Osteoblast (primary cell): ENCODE results near the gene GIPC1. TPM values are rescaled to one million over a fixed set of nuclear protein-coding genes. Genes with fewer than 3 reads are reported as not detected.

Source experiments
- DNase-seq: peaks from one replicate; pipeline ENCODE4 v3.0.0; 2011; ENCODE audit warnings: low spot score, mixed read lengths; ENCODE audit not compliant: insufficient read length; ENCODE audit errors: missing footprints
- H2AFZ ChIP-seq: 2 replicates; pipeline ENCODE4 v1.6.0; 2011; ENCODE audit warnings: mild to moderate bottlenecking, low read length
- H3K27ac ChIP-seq: 2 replicates; pipeline ENCODE4 v1.5.1; 2011; ENCODE audit warnings: mild to moderate bottlenecking, low read depth, low read length, moderate library complexity
- H3K27me3 ChIP-seq: 2 replicates; pipeline ENCODE4 v1.6.0; 2012; ENCODE audit warnings: mild to moderate bottlenecking, control low read depth, inconsistent platforms, low read length, moderate library complexity; ENCODE audit not compliant: insufficient read depth
- H3K36me3 ChIP-seq: 2 replicates; pipeline ENCODE4 v1.5.1; 2011; ENCODE audit warnings: mild to moderate bottlenecking, low read length, control low read depth, moderate library complexity; ENCODE audit not compliant: insufficient read depth
- H3K4me1 ChIP-seq: 2 replicates; pipeline ENCODE4 v1.5.1; 2011; ENCODE audit warnings: mild to moderate bottlenecking, low read length, control low read depth, moderate library complexity; ENCODE audit not compliant: insufficient read depth
- H3K4me2 ChIP-seq: 2 replicates; pipeline ENCODE4 v1.6.0; 2011; ENCODE audit warnings: mild to moderate bottlenecking, low read length; ENCODE audit not compliant: insufficient read depth
- H3K4me3 ChIP-seq: fragments of 200-600 bp; sonication (generic); 3 replicates; pipeline ENCODE4 v1.5.1; 2012; ENCODE audit warnings: mild to moderate bottlenecking, low read length, inconsistent platforms; ENCODE audit not compliant: insufficient read depth
- H3K79me2 ChIP-seq: 2 replicates; pipeline ENCODE4 v1.6.0; 2012; ENCODE audit warnings: mild to moderate bottlenecking, low read length, control low read depth, inconsistent platforms; ENCODE audit not compliant: insufficient read depth
- H3K9me3 ChIP-seq: 2 replicates; pipeline ENCODE4 v1.5.1; 2011; ENCODE audit warnings: low read depth, low read length, control low read depth
- H4K20me1 ChIP-seq: 2 replicates; pipeline ENCODE4 v1.6.0; 2012; ENCODE audit warnings: mild to moderate bottlenecking, low read length, control low read depth; ENCODE audit not compliant: insufficient read depth
- total RNA-seq: library from RNA; depleted of rRNA; stranded (reverse); fragments of >200 nt; gene quantifications from 2 replicates; pipeline ENCODE4 v1.2.3, GENCODE V29; 2012
- TF ChIP-seq, protein P1 (sequence below): IDR thresholded peaks from 2 replicates; pipeline ENCODE4 v1.5.1; 2011; ENCODE audit warnings: mild to moderate bottlenecking, low read depth, low read length, moderate library complexity; ENCODE audit errors: extremely low read depth

The GIPC1 gene
- total RNA-seq, 1 donor = 115 TPM

DNA sequence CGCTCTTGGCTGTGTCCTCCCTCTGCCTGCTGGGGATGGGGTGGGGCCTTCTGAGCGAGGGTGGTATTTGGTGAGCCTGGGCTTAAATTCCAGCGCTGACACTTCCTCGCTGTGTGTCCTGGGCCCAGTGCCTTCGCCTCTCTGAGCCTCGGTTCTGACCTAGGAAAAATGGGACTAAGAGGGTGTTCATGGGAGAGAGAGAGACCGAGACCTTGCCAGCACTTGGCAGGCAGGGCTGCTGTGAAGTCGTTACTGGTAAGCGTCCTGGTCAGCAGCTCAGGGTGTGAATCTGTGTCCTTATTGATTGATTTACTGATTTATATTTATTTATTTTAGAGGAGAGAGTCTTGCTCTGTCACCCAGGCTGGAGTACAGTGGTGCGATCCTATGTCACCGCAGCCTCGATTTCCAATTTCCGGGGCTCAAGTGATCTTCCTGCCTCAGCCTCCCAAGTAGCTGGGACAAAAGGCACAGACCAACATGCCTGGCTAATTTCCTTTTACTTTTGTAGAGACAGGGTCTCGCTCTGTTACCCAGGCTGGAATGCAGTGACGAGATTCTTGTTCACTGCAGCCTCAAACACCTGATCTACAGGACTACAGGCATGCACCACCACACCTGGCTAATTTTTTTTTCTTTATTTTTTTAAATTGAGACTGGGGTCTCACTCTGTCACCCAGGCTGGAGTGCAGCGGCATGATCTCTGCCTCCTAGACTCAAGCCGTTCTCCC lies 60.4 kb downstream of the GIPC1 start:
- H3K79me2 ChIP-seq = peaks cover 59% of the 10 kb centered on the region
- no peaks in the 10 kb centered on the region for H3K9me3 ChIP-seq
- H3K4me1 ChIP-seq = peaks cover 14% of the 10 kb centered on the region
- no peak overlapping the region for H3K27ac ChIP-seq
- DNase-seq = no peak
- H3K4me3 ChIP-seq = no peak overlapping the region
- no peaks in the 10 kb centered on the region for H3K36me3 ChIP-seq
- peak overlapping the region; percentile 77 for H3K4me2 ChIP-seq
- H4K20me1 ChIP-seq = peaks cover 18% of the 10 kb centered on the region
- H2AFZ ChIP-seq = no peak overlapping the region
- TF ChIP-seq, protein P1, sequence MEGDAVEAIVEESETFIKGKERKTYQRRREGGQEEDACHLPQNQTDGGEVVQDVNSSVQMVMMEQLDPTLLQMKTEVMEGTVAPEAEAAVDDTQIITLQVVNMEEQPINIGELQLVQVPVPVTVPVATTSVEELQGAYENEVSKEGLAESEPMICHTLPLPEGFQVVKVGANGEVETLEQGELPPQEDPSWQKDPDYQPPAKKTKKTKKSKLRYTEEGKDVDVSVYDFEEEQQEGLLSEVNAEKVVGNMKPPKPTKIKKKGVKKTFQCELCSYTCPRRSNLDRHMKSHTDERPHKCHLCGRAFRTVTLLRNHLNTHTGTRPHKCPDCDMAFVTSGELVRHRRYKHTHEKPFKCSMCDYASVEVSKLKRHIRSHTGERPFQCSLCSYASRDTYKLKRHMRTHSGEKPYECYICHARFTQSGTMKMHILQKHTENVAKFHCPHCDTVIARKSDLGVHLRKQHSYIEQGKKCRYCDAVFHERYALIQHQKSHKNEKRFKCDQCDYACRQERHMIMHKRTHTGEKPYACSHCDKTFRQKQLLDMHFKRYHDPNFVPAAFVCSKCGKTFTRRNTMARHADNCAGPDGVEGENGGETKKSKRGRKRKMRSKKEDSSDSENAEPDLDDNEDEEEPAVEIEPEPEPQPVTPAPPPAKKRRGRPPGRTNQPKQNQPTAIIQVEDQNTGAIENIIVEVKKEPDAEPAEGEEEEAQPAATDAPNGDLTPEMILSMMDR = no peak
- peaks cover 5% of the 10 kb centered on the region for H3K27me3 ChIP-seq

DNA sequence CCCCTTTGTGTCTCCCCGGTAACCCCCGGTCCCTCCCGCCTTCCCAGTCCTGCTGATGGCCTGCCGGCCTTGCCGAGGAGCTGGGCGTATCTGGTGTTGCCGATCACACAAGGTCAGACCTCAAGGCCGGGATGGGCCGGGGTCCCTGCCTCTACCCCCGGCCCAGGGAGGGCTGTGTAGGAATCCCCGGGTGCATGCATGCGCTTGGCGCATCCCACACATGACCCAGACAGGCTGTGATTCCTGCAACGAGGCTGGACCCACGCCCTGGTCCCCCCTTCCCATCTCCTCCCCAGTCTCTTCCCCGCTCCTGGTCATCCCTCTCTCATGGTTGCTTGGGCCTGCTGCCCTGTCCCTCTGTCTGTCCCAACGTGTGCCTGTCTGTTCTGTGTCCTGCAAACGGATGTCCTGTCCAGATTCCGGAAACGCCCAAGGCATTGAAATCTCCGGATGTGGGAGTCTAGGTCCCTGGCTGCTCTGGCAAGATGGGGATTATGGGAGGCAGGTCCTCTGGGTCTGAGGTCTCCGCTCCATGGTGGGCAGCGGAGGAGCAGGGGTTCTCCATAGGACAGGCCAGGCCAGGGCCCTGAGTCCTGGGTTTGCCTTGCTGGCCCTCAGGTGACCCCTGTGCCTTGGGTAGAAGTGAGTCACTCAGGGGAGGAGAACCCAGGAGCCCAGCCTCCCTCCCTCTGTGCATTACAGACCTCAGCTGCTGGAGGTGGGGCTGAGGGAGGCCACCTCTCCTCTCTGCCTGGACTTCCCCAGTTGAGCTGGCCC lies 61.2 kb downstream of the GIPC1 start:
- peak overlapping the region; percentile 33 for H3K27ac ChIP-seq

DNA sequence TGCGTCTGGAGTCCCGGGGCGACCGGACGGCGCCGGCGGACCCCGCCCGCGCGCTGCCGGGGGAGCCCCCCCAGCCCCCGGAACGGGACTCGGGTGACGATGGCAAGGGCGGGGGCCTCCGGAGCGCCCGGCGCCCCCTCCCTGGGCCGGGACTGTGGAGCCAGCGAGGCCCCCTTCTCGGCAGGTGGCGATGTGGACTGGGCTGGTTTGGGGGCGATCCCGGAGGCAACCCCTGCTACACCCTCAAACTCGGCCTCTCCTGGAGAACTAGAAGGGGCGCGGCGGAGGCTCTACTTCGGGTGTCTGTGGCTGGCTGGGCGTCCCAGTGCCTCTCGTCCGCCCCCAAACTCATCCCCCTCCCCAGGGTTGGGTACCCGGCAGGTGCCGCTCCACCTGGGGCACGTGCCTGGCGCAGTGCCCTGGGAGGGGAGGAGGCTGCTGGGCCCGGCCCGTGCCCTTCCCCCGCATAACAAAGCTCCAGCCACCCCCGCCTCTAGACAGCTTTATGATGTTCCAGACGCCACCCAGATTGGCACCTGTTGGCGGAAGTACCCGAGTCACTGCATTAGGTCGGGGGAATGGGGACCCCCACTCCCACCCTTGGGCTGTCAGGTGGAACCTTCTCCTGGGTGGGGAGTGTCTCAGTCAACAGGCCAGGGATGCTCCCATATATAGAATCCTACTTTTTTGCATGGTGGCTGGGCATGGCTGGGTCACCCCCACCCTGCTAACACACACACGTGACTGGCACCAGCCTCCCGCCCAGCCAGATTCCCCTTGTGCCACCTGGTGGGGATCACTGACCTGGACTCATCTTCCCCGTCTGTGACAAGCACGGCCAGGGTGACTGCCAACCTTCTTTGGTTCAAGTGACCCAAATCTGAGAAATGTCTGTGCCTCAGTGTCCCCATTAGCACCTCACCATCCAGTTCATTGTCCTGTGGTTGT lies 62.1 kb downstream of the GIPC1 start:
- TF ChIP-seq, protein P1 = no peak
- Histone ChIP-seq H2AFZ (peak overlapping the region; percentile 47), H3K9me3 (no peaks in the 10 kb centered on the region), H3K27ac (no peak overlapping the region), H3K4me3 (peak overlapping the region; percentile 81), H4K20me1 (peaks cover 13% of the 10 kb centered on the region), H3K79me2 (peaks cover 45% of the 10 kb centered on the region), H3K27me3 (peaks cover 5% of the 10 kb centered on the region), H3K4me2 (peak overlapping the region; percentile 77), H3K4me1 (peaks cover 14% of the 10 kb centered on the region), H3K36me3 (no peaks in the 10 kb centered on the region)
- DNase-seq = peak; percentile 82

More for the DNA sequence above, 61.2 kb downstream of the GIPC1 start:
- H3K4me3 ChIP-seq = peak overlapping the region; percentile 81
- DNase-seq = peak; percentile 94
- peaks cover 52% of the 10 kb centered on the region for H3K79me2 ChIP-seq
- TF ChIP-seq, protein P1 = no peak
- peaks cover 13% of the 10 kb centered on the region for H4K20me1 ChIP-seq
- peaks cover 14% of the 10 kb centered on the region for H3K4me1 ChIP-seq
- peaks cover 5% of the 10 kb centered on the region for H3K27me3 ChIP-seq
- H3K36me3 ChIP-seq = no peaks in the 10 kb centered on the region
- H2AFZ ChIP-seq = peak overlapping the region; percentile 59
- H3K4me2 ChIP-seq = peak overlapping the region; percentile 77
- no peaks in the 10 kb centered on the region for H3K9me3 ChIP-seq
